Measurements from ENCODE around the gene ZCCHC24.

The ZCCHC24 gene

GRCh38 chr10:79445161-79445976 lies at the start of gene ZCCHC24:
ZCCHC24 (minus strand) TSS chr10:79445624; CDS start chr10:79445440, 184 bp downstream.
- peak; percentile 45 to 48 for DNase-seq

- no peak for DNase-seq
Measured at GRCh38 chr10:79493806-79494205, 48.4 kb upstream of the ZCCHC24 start.

GRCh38 chr10:79492839-79493238 lies 47.4 kb upstream of the ZCCHC24 start:
- DNase-seq: no peak

- no peak for DNase-seq
Measured at GRCh38 chr10:79492256-79492655, 46.8 kb upstream of the ZCCHC24 start.

- no peak for DNase-seq
Measured at GRCh38 chr10:79491143-79491835, 45.9 kb upstream of the ZCCHC24 start.

- no peak for DNase-seq
Measured at GRCh38 chr10:79490400-79491142, 45.1 kb upstream of the ZCCHC24 start.

GRCh38 chr10:79488870-79489269 lies 43.4 kb upstream of the ZCCHC24 start:
- no peak for DNase-seq

GRCh38 chr10:79488336-79488735 lies 42.9 kb upstream of the ZCCHC24 start:
- no peak for DNase-seq

GRCh38 chr10:79487296-79488194 lies 42.1 kb upstream of the ZCCHC24 start:
- peak in 1 of 2 experiments; percentile 8 for DNase-seq

GRCh38 chr10:79484476-79484875 lies 39.1 kb upstream of the ZCCHC24 start:
- DNase-seq: no peak

- no peak for DNase-seq
Measured at GRCh38 chr10:79483948-79484347, 38.5 kb upstream of the ZCCHC24 start.

- no peak for DNase-seq
Measured at GRCh38 chr10:79483299-79483698, 37.9 kb upstream of the ZCCHC24 start.

GRCh38 chr10:79482741-79483140 lies 37.3 kb upstream of the ZCCHC24 start:
- no peak for DNase-seq

- no peak for DNase-seq
Measured at GRCh38 chr10:79482304-79482703, 36.9 kb upstream of the ZCCHC24 start.

GRCh38 chr10:79479283-79479909 lies 34.0 kb upstream of the ZCCHC24 start:
- DNase-seq: no peak

- DNase-seq: no peak
Measured at GRCh38 chr10:79477456-79477855, 32.0 kb upstream of the ZCCHC24 start.

- DNase-seq: no peak
Measured at GRCh38 chr10:79476645-79477044, 31.2 kb upstream of the ZCCHC24 start.

GRCh38 chr10:79475877-79476276 lies 30.5 kb upstream of the ZCCHC24 start:
- no peak for DNase-seq

- DNase-seq: no peak
Measured at GRCh38 chr10:79475119-79475653, 29.8 kb upstream of the ZCCHC24 start.

GRCh38 chr10:79473496-79474095 lies 28.2 kb upstream of the ZCCHC24 start:
- no peak for DNase-seq

GRCh38 chr10:79472951-79473350 lies 27.5 kb upstream of the ZCCHC24 start:
- DNase-seq: no peak
